Naive thymus-derived CD4-positive, alpha-beta T cell (primary cell): ENCODE results near the gene TMC1. TPM values are rescaled to one million over a fixed set of nuclear protein-coding genes. Genes with fewer than 3 reads are reported as not detected.
"Not testable (repeated sequence)": the region's sequence is repeated elsewhere in the genome, so short reads cannot be mapped to it uniquely, and the experiment has no call there.

Experiments used
- ATAC-seq: fragments of 150-1000 bp; cut with Tn5 transposase; 2 replicates; pipeline ENCODE4 v1.10.0; 2021; ENCODE audit warnings: mild to moderate bottlenecking, moderate library complexity
- CTCF ChIA-PET: fragments of 350-600 bp; sonication (Branson Sonifier 250); formaldehyde crosslinking; loops from one replicate; lab custom pipeline; 2021; ENCODE audit warnings: antibody characterized with exemption; lab: Charles Lee
- POLR2A ChIA-PET: fragments of 350-600 bp; sonication (Branson Sonifier 250); formaldehyde crosslinking; loops from one replicate; lab custom pipeline; 2021; ENCODE audit warnings: antibody characterized with exemption, inconsistent platforms; lab: Charles Lee
- DNase-seq, 9 donors: peaks; one replicate each; pipeline versions ENCODE4 v3.0.0 to v3.0.0-alpha.2; 2020 to 2022; ENCODE audit warnings: mixed read lengths in 1 of 9
- H3K27ac ChIP-seq: one replicate; pipeline ENCODE4 v1.7.0; 2013; ENCODE audit warnings: mild to moderate bottlenecking, low read depth, low read length, moderate library complexity
- H3K27me3 ChIP-seq, 2 donors: one replicate each; pipeline ENCODE4 v1.7.0; 2013; ENCODE audit warnings: low read length in 2 of 2, mild to moderate bottlenecking in 2 of 2, moderate library complexity in 2 of 2; ENCODE audit not compliant: control insufficient read depth in 2 of 2, insufficient read depth in 2 of 2
- H3K36me3 ChIP-seq, 3 experiments: 1 replicate in 2 of 3; 2 replicates in 1 of 3; pipeline ENCODE4 v1.7.0; 2013; ENCODE audit warnings: low read length in 3 of 3, mild to moderate bottlenecking in 3 of 3, moderate library complexity in 1 of 3; ENCODE audit not compliant: insufficient read depth in 3 of 3, control insufficient read depth in 2 of 3
- H3K4me1 ChIP-seq, 2 donors: one replicate each; pipeline ENCODE4 v1.7.0; 2013; ENCODE audit warnings: low read length in 2 of 2, mild to moderate bottlenecking in 2 of 2, moderate library complexity in 1 of 2; ENCODE audit not compliant: control insufficient read depth in 2 of 2, insufficient read depth in 2 of 2
- H3K4me3 ChIP-seq: 2 replicates; pipeline ENCODE4 v1.7.0; 2013; ENCODE audit warnings: mild to moderate bottlenecking, low read length
- H3K9me3 ChIP-seq, 3 experiments: 1 replicate in 2 of 3; 2 replicates in 1 of 3; pipeline ENCODE4 v1.7.0; 2013; ENCODE audit warnings: low read length in 3 of 3; ENCODE audit not compliant: control insufficient read depth in 2 of 3
- H3K27ac Mint-ChIP-seq, 9 donors: one replicate each; pipeline ENCODE4 v1.8.0; 2020 to 2022; ENCODE audit warnings: mixed read lengths in 9 of 9, mild to moderate bottlenecking in 8 of 9, moderate library complexity in 5 of 9, inconsistent platforms in 2 of 9
- H3K27me3 Mint-ChIP-seq, 5 donors: one replicate each; pipeline ENCODE4 v1.8.0; 2021 to 2022; ENCODE audit warnings: mixed read lengths in 5 of 5, mild to moderate bottlenecking in 1 of 5
- H3K36me3 Mint-ChIP-seq, 5 donors: one replicate each; pipeline ENCODE4 v1.8.0; 2020 to 2022; ENCODE audit warnings: mixed read lengths in 5 of 5, mild to moderate bottlenecking in 3 of 5, inconsistent platforms in 1 of 5
- H3K4me1 Mint-ChIP-seq, 7 donors: one replicate each; pipeline ENCODE4 v1.8.0; 2020 to 2022; ENCODE audit warnings: mixed read lengths in 7 of 7, mild to moderate bottlenecking in 3 of 7, inconsistent platforms in 1 of 7
- H3K4me3 Mint-ChIP-seq, 10 donors: one replicate each; pipeline ENCODE4 v1.8.0; 2020 to 2022; ENCODE audit warnings: mild to moderate bottlenecking in 10 of 10, mixed read lengths in 10 of 10, moderate library complexity in 6 of 10, inconsistent platforms in 2 of 10
- H3K9me3 Mint-ChIP-seq, 11 donors: one replicate each; pipeline ENCODE4 v1.8.0; 2020 to 2022; ENCODE audit warnings: mixed read lengths in 11 of 11, mild to moderate bottlenecking in 4 of 11, inconsistent platforms in 1 of 11, moderate library complexity in 1 of 11
- intact Hi-C, 2 donors: fragments of 100-400 bp; cut with micrococcal nuclease; formaldehyde crosslinking; loops; one replicate each; pipeline ENCODE4 v1.15.1; 2023
- polyA plus RNA-seq, 2 donors: library from polyadenylated mRNA; unstranded; fragments of 300-500 nt; fragmentation: Illumina TruSeq; gene quantifications; one replicate each; pipeline ENCODE4 v1.2.3, GENCODE V29; 2021
- total RNA-seq, 6 experiments: library from RNA in 5 of 6; stranded (reverse) in 5 of 6; gene quantifications; 1 replicate in 5 of 6; 2 replicates in 1 of 6; pipeline ENCODE4 v1.2.3 and lab custom pipeline; 2021 to 2026

TMC1 gene
- total and polyA plus RNA-seq, 7 experiments from 2014 or later, result not detected

- peaks cover 0 to 36% (median 12%) of the 10 kb centered on the region in 11 donors for H3K9me3 Mint-ChIP-seq
- CTCF ChIA-PET, result no interaction called here
- no peak overlapping the region for H3K27ac Mint-ChIP-seq
Observed at GRCh38 chr9:72794946-72795345, 273.5 kb downstream of the TMC1 start.

GRCh38 chr9:72800328-72800994, 279.1 kb downstream of the TMC1 start:
- no peaks in the 10 kb centered on the region for H3K36me3 ChIP-seq
- no peak overlapping the region for H3K27ac ChIP-seq
- no peak overlapping the region for H3K4me3 ChIP-seq
- no peaks in the 10 kb centered on the region for H3K4me1 ChIP-seq
- Mint-ChIP-seq H3K4me3 (no peak overlapping the region), H3K27ac (no peak overlapping the region), H3K36me3 (no peaks in the 10 kb centered on the region), H3K27me3 (peaks cover 2 to 12% (median 10%) of the 10 kb centered on the region in 5 donors), H3K9me3 (peaks cover 0 to 32% (median 9%) of the 10 kb centered on the region in 11 donors), H3K4me1 (no peaks in the 10 kb centered on the region)
- no peaks in the 10 kb centered on the region for H3K9me3 ChIP-seq
- POLR2A ChIA-PET, result no interaction called here
- intact Hi-C loops, result no loop called here
- DNase-seq, result no peak
- CTCF ChIA-PET, result no interaction called here
- no peak for ATAC-seq
- H3K27me3 ChIP-seq, result no peaks in the 10 kb centered on the region

More at GRCh38 chr9:72794946-72795345, 273.5 kb downstream of the TMC1 start:
- Histone ChIP-seq H3K36me3 (no peaks in the 10 kb centered on the region), H3K4me1 (no peaks in the 10 kb centered on the region), H3K4me3 (no peak overlapping the region), H3K27me3 (no peaks in the 10 kb centered on the region), H3K27ac (no peak overlapping the region), H3K9me3 (no peaks in the 10 kb centered on the region)
- H3K36me3 Mint-ChIP-seq, result peaks cover 0 to 4% (median 0%) of the 10 kb centered on the region in 5 donors
- intact Hi-C loops, result no loop called here
- H3K4me3 Mint-ChIP-seq, result no peak overlapping the region
- no peaks in the 10 kb centered on the region for H3K4me1 Mint-ChIP-seq
- POLR2A ChIA-PET, result no interaction called here
- ATAC-seq (no peak), DNase-seq (no peak)
- peaks cover 5 to 24% (median 16%) of the 10 kb centered on the region in 5 donors for H3K27me3 Mint-ChIP-seq

GRCh38 chr9:72805238-72805637, 283.8 kb downstream of the TMC1 start:
- Histone ChIP-seq H3K4me1 (no peaks in the 10 kb centered on the region), H3K27me3 (no peaks in the 10 kb centered on the region), H3K36me3 (no peaks in the 10 kb centered on the region), H3K4me3 (no peak overlapping the region), H3K27ac (no peak overlapping the region), H3K9me3 (no peaks in the 10 kb centered on the region)
- DNase-seq, result no peak
- no peaks in the 10 kb centered on the region for H3K36me3 Mint-ChIP-seq
- peaks cover 0 to 14% (median 2%) of the 10 kb centered on the region in 11 donors for H3K9me3 Mint-ChIP-seq
- ChIA-PET CTCF (no interaction called here), POLR2A (no interaction called here)
- H3K4me3 Mint-ChIP-seq, result no peak overlapping the region
- no peak for ATAC-seq
- H3K27me3 Mint-ChIP-seq, result peaks cover 0 to 12% (median 4%) of the 10 kb centered on the region in 5 donors
- H3K4me1 Mint-ChIP-seq, result no peaks in the 10 kb centered on the region
- intact Hi-C loops, result no loop called here
- no peak overlapping the region for H3K27ac Mint-ChIP-seq

GRCh38 chr9:72806313-72806809, 285.0 kb downstream of the TMC1 start:
- ATAC-seq, H3K27ac ChIP-seq, POLR2A ChIA-PET, H3K4me3 Mint-ChIP-seq, H3K27ac Mint-ChIP-seq, H3K27me3 ChIP-seq, H3K36me3 Mint-ChIP-seq, DNase-seq, H3K4me3 ChIP-seq, H3K4me1 Mint-ChIP-seq, H3K9me3 ChIP-seq, H3K4me1 ChIP-seq, intact Hi-C loops, CTCF ChIA-PET, H3K36me3 ChIP-seq: not testable (repeated sequence)
- H3K9me3 Mint-ChIP-seq, result peaks cover 0 to 14% (median 2%) of the 10 kb centered on the region in 11 donors
- peaks cover 0 to 12% (median 4%) of the 10 kb centered on the region in 5 donors for H3K27me3 Mint-ChIP-seq

GRCh38 chr9:72807765-72808445, 286.5 kb downstream of the TMC1 start:
- Histone ChIP-seq H3K4me3 (no peak overlapping the region), H3K36me3 (no peaks in the 10 kb centered on the region), H3K9me3 (no peaks in the 10 kb centered on the region), H3K27ac (no peak overlapping the region), H3K27me3 (no peaks in the 10 kb centered on the region), H3K4me1 (no peaks in the 10 kb centered on the region)
- CTCF ChIA-PET, result no interaction called here
- POLR2A ChIA-PET, result no interaction called here
- H3K27me3 Mint-ChIP-seq, result peaks cover 0 to 8% (median 0%) of the 10 kb centered on the region in 5 donors
- DNase-seq (no peak), ATAC-seq (no peak)
- H3K4me3 Mint-ChIP-seq, result no peak overlapping the region
- no peak overlapping the region for H3K27ac Mint-ChIP-seq
- no peaks in the 10 kb centered on the region for H3K4me1 Mint-ChIP-seq
- intact Hi-C loops, result no loop called here
- H3K36me3 Mint-ChIP-seq, result no peaks in the 10 kb centered on the region
- H3K9me3 Mint-ChIP-seq, result peaks cover 0 to 14% (median 2%) of the 10 kb centered on the region in 11 donors

- H3K4me1 ChIP-seq, result no peaks in the 10 kb centered on the region
- Mint-ChIP-seq H3K4me3 (no peak overlapping the region), H3K4me1 (no peaks in the 10 kb centered on the region), H3K36me3 (no peaks in the 10 kb centered on the region), H3K9me3 (peaks cover 0 to 14% (median 2%) of the 10 kb centered on the region in 11 donors), H3K27ac (no peak overlapping the region), H3K27me3 (peaks cover 0 to 8% (median 0%) of the 10 kb centered on the region in 5 donors)
- no peak overlapping the region for H3K4me3 ChIP-seq
- H3K36me3 ChIP-seq, result no peaks in the 10 kb centered on the region
- CTCF ChIA-PET, result no interaction called here
- DNase-seq (no peak), ATAC-seq (no peak)
- POLR2A ChIA-PET, result no interaction called here
- no peaks in the 10 kb centered on the region for H3K27me3 ChIP-seq
- H3K27ac ChIP-seq, result no peak overlapping the region
- intact Hi-C loops, result no loop called here
- H3K9me3 ChIP-seq, result no peaks in the 10 kb centered on the region
Observed at GRCh38 chr9:72808446-72808768, 287.0 kb downstream of the TMC1 start.
